EL (cell line): Measurements from ENCODE around the gene CPNE5.

Experiments used
- DNase-seq: peaks from one replicate; pipeline ENCODE4 v3.0.0-alpha.2; 2016

Gene CPNE5

GRCh38 chr6:36856277-36856676 is 17.0 kb upstream of the CPNE5 start:
- no peak for DNase-seq

- no peak for DNase-seq
Measured at GRCh38 chr6:36855750-36856149, 16.5 kb upstream of the CPNE5 start.

- peak; percentile 94 for DNase-seq
Measured at GRCh38 chr6:36853325-36853724, 14.1 kb upstream of the CPNE5 start.

GRCh38 chr6:36852481-36853147 is 13.4 kb upstream of the CPNE5 start:
- peak; percentile 85 for DNase-seq

- DNase-seq, result no peak
Measured at GRCh38 chr6:36851626-36852025, 12.4 kb upstream of the CPNE5 start.

- DNase-seq, result peak; percentile 78
Measured at GRCh38 chr6:36851149-36851614, 11.9 kb upstream of the CPNE5 start.

- DNase-seq, result no peak
Measured at GRCh38 chr6:36850021-36850420, 10.8 kb upstream of the CPNE5 start.

GRCh38 chr6:36848658-36849441 is 9.6 kb upstream of the CPNE5 start:
- DNase-seq, result no peak

GRCh38 chr6:36847991-36848390 is 8.7 kb upstream of the CPNE5 start:
- no peak for DNase-seq

GRCh38 chr6:36847152-36847551 is 7.9 kb upstream of the CPNE5 start:
- DNase-seq, result no peak

- DNase-seq, result no peak
Measured at GRCh38 chr6:36845233-36845632, 6.0 kb upstream of the CPNE5 start.

GRCh38 chr6:36844232-36845170 is 5.3 kb upstream of the CPNE5 start:
- DNase-seq, result no peak

GRCh38 chr6:36843170-36843569 is 3.9 kb upstream of the CPNE5 start:
- DNase-seq, result no peak

GRCh38 chr6:36841756-36842155 is 2.5 kb upstream of the CPNE5 start:
- no peak for DNase-seq

- DNase-seq, result no peak
Measured at GRCh38 chr6:36840432-36841403, 1.5 kb upstream of the CPNE5 start.

GRCh38 chr6:36839749-36840431 is 646 bp upstream of the CPNE5 start:
- peak; percentile 39 for DNase-seq

- no peak for DNase-seq
Measured at GRCh38 chr6:36837686-36838085, 1.6 kb downstream of the CPNE5 start.

GRCh38 chr6:36837022-36837339 is 2.3 kb downstream of the CPNE5 start:
- no peak for DNase-seq

- DNase-seq, result no peak
Measured at GRCh38 chr6:36836111-36837021, 2.9 kb downstream of the CPNE5 start.

- no peak for DNase-seq
Measured at GRCh38 chr6:36834576-36835341, 4.5 kb downstream of the CPNE5 start.
